ENCODE results near the gene ANKHD1.
A peak's percentile ranks its signal among the peaks of the same experiment; 100 is the strongest.

Gene ANKHD1

DNA sequence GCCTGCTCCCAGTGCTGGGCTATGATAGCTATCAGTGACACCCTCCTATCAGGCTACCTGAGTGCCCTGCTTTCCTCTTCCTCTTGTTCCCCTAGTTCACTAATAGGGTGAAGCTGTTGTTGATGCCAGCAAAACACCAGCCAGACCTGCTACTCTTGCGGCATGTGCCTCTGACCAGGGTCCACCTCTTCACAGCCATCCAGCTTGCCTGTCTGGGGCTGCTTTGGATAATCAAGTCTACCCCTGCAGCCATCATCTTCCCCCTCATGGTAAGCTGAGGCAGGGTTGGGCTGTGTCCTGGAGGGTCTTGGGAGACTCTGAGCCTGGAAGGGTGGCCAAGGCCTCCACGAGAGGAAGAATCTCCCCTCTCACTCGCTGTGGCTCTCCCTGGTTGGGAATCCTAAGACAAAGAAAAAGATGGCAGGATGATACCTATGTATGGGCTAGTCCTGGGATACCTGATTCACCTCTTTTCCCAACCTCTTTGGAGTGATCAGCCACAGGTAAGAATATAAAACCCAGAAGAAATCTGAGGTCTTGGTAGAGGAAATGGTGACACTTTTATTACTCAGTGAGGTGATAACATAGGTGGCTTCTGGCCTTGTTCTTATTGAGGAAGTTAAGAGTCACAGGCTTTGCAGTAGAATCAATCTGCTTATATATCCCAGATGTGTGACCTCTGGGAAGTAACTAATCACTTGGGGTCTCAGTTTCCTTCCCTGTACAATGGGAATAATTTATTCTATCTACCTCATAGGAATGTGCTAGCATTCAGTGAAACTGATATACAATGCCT lies 30.1 kb upstream of the ANKHD1 start:
- no peak for DNase-seq (ENCODE audit: low spot score)

DNA sequence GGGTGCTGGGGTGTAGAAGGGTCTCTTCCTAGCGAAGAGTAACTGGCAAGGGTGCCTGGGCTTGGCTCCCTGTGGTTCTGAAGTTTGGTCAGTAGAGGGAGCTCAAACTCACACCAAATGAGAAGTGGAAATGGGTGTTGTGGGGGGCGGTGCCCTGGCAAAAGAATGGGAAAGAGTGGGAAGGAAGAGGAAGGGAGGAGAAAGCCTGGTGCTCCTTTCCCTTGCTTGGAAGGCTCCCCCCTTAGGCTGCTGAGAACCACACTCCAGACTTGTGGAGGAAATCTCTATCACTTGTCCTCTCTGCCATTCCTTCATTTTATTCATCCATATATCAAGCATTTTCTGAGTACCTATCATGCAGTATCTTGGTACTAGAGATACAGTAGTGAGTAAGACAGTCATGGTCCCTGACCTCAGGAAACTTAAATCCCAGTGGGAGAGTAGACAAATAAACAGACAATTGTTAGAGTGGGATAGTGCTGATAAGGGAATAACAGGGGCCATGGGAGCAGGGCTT lies 28.6 kb upstream of the ANKHD1 start:
- peak; percentile 88 for DNase-seq (ENCODE audit: low spot score)

DNA sequence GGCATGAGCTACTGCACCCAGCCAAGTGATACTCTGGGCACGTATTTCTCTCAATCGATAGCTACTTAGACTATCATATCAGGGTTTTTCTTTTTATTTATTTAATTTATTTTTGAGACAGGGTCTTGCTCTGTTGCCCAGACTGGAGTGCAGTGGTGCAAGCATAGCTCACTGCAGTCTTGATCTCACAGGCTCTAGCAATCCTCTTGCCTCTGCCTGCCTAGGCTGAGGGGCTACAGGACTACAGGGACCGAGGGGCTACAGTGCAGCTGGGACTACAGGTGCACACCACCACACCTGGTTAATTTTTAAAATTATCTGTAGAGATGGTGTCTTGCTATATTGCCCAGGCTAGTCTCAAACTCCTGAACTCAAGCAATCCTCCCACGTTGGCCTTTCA lies 20.3 kb upstream of the ANKHD1 start:
- DNase-seq (ENCODE audit: low spot score): no peak

DNA sequence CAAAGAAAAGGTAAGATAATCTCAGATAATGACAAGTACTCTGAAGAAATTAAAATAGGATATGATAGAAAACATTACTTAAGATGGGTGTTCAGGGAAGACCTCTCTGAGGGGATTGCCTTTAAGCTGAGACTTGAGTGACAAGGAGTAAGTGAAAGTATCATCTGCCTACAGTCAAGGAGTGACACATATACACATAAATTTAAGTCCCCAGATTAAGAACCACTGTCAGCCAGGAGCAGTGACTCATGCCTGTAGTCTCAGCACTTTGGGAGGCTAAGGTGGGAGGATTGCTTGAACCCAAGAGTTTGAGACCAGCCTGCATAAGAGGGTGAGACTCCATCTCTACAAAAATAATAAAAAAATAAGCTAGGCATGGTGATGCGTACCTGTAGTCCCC lies 19.7 kb upstream of the ANKHD1 start:
- no peak for DNase-seq (ENCODE audit: low spot score)

DNA sequence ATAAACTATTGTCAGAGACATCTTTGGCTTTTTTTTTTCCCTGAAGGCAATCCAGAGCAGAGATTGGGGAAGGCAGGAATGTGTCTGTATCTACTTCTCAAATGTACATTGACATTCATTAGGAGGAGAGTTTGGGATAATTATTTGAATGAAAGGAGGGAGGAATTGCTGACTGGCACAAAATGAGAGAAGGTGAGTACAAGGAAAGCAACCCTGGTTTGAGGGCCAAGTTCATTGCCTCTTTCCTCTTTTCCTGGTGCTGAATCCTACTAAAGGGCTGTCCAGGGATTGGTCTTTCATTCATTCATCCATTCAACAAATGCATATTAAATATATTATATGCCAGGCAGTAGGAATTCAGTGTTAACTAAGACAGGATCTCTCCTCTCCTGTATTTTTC lies 18.8 kb upstream of the ANKHD1 start:
- no peak for DNase-seq (ENCODE audit: low spot score)

DNA sequence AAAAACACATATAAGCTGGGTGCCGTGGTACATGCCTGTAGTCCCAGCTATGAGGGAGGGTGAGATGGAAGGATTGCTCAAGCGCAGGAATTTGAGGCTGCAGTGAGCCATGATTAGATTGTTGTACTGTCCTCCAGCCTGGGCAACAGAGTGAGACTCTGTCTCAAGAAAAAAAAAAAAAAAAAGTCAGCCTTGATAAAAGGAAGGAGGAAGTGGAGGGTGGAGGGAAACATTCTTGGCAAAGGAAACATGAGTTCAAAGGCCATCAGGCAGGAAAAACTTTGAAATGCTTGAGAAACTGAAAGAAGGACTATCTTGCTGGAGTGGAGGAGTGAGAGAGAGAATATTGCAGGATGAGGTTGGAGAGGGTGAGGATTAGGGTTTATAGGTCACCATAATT lies 18.3 kb upstream of the ANKHD1 start:
- no peak for DNase-seq (ENCODE audit: low spot score)

DNA sequence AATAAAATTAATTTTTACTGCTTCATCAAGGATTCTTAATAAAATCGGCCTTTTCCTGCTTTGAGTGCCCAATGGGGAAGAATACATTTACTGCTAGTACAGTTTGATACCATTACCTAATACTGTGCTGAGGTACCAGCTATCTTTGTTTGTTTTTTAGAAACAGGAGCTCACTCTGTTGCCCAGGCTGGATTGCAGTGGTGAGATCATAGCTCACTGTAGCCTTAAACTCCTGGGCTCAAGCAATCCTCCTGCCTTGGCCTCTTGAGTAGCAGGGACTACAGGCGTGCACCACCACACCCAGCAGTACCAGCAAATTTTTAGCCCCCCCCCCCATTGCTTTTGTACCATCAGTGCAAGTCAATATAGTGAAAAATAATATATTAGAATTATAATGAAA lies 13.6 kb upstream of the ANKHD1 start:
- no peak for DNase-seq (ENCODE audit: low spot score)

DNA sequence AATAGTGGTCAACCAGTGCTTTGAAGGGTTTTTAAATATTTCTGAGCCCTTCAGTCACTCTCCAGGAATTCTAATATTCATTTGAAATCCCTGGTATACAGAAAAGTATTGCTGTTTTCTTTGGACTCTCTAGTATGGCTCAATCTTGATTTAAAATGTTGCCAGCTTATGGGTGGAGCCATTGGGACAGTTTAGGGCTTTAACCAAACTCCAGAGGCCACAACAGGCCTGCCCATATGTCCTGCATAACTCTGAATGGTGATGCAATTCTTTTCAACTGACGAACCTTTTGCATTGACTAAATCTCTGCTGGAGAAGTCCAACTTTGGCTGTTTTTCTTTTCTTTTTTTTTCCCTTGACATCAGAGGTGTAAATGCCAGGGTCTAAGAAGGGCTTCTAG lies 10.3 kb upstream of the ANKHD1 start:
- peak; percentile 73 for DNase-seq (ENCODE audit: low spot score)

DNA sequence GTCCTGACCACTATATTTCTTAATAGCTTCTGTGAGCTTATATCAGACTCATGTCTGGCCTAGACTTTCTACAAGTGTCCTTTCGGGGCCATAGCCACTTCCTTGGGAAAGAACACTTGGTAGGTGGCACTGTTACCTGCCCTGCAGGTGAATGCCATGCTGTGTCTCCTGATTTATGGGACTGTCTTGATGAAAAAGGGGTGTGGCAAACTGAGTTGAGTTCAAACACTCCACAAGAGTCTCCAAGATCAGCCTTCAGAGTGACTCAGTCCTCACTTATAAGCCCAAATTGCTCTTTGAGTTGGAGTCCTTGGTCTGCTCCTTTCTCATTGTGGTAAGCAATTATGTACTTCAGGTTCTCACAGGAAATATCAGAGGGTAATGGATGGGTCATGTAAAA lies 9.9 kb upstream of the ANKHD1 start:
- DNase-seq (ENCODE audit: low spot score): no peak

DNA sequence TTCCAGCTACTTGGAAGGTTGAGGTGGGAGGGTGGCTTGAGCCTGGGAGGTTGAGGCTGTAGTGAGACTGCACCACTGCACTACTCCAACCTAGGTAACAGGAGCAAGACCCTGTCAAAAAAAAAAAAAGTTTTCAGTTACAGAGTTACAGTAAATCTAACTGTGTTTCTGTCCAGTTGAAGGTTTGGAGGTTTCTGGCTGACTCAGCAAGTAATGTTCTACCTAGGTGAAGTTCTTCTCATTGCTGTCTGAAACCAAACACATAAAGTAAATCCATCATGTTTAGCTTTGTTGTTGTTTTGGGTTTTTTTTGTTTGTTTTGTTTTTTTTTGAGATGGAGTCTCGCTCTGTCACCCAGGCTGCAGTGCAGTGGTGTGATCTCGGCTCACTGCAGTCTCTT lies 7.9 kb upstream of the ANKHD1 start:
- DNase-seq (ENCODE audit: low spot score): no peak

DNA sequence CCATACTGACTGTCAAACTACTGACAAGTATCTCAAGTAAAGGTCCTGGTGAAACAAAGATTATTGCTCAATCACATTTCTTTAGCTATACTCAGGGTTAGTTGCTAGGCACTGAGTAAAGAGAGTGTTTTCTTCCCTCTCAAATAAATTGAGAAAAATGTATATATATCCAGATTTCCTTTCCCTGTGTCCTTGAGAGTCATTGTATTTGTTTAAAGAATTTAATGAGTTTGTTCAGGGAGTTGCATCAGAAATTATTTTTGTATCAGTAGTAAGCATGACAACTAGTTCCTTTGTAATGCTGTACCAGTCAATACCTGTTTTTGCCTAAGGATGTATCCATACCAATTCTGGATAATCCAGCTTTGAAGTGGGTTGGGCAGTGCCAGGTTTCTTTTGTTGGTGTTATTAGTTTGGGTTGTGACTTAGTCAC lies 3.2 kb upstream of the ANKHD1 start:
- no peak for DNase-seq (ENCODE audit: low spot score)

DNA sequence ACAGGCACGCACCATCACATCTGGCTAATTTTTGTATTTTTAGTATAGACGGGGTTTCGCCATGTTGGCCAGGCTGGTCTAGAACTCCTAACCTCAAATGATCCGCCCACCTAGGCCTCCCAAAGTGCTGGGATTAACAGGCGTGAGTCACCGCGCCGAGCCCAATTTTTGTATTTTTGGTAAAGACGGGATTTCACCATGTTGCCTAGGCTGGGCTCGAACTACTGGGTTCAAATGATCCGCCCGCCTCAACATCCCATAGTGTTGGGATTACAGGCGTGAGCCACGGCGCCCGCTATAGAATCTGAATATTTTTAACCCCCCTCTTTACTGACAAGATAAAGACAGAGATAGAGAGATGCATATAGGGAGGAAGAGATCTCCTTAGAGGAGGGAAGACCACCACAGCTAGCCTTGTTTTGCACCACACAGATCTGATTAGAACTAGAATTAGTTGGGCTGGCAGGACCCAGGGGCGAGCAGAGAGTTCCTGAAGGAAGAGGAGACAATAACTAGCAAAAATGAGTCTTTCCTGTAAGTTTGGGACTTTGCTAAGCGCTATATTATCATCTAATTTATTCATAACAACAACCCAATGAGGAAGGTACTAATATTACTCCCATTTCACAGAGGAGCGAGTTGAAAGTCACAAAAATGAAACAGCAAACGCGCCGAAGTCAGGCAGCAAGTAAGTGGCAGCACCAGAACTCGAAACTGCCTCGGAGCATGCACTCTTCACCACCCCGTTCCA lies 1.5 kb upstream of the ANKHD1 start:
- no peak for DNase-seq (ENCODE audit: low spot score)

DNA sequence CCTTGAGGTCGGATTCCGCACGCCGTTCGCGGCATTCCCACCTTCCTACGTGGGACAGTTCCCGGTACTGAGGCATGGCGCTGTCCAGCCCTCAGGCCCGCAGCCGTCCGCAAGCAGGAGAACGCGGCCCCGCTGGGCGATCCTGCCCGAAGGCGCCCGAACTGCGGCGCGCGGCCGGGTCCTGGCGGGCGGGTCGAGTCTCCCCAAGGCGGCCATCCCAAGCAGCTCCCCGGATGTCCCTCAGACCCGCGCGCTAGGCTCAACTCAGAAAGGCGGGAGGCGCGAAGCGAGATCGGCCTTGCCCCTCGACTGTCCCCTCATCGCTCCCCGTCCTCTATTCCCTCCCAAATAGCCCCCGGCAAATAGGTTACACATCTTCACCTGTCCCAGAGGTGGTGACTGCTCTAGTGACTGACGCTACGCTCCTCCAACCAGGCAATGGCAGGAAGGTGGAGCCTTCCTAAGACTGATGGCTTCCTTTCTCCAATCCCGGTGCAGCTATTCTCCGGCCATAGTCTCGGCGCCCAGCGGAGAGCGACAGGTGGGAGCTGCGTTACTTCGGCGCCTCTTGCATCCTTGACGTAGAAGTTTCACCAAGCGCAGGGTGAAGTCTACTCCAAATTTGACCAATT lies 787 bp upstream of the ANKHD1 start:
- DNase-seq (ENCODE audit: low spot score): peak; percentile 88

DNA sequence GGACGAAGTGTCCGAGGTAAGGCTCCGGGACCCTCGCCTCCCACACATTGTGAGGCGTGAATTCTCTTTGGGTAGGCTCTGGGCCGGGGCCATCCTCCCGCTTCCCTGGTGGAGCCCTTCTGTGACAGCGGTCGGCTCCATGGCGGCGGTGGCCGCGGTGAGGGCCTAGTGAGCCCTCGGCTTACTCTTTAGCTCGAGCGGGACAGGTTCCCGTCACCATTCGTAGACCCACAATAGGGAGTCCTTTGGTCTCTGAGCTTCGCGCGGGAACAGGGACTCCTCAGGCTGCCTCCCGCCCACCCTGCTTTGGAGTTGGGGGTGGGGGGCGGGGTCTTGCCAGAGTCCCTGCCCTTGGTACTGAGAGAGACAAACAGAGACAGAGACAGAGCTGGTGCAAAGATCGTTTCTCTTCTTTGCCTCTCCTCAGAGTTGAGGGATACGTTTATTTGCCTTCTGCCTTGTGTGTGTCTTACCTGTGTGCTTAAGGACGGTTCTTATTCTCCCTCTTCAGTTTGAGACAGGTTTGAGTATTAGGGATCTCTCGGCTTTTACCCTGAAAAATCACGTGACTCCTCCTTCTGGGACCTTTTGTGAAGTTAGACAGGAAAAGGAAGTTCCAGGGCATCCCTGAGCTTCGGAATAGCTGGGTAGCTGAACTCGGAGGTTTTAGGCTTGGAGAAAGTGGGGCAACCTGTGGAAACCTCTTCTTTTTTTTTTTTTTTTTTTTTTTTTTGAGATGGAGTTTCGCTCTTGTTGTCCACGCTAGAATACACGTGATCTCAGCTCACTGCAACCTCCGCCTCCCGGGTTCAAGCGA lies 833 bp downstream of the ANKHD1 start:
- peak; percentile 24 for DNase-seq (ENCODE audit: low spot score)

DNA sequence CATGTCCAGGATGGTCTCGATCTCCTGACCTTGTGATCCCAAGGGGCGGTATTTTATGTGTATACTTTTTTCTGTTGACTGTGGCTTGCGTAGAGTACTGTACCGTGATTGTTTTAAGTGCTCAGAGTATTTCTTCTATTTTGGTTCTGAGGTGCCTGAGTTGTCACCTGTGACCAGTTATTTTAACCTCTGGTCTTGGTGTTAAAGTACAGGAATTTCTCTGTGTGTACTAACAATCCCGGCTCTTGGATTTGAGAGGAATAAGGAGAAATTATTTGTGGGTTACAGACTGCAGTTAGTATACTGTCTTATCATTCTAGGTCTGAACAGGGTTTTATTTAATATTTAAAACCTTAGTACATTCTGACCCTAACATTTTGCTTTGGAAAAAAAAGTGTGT lies 2.0 kb downstream of the ANKHD1 start:
- no peak for DNase-seq (ENCODE audit: low spot score)

DNA sequence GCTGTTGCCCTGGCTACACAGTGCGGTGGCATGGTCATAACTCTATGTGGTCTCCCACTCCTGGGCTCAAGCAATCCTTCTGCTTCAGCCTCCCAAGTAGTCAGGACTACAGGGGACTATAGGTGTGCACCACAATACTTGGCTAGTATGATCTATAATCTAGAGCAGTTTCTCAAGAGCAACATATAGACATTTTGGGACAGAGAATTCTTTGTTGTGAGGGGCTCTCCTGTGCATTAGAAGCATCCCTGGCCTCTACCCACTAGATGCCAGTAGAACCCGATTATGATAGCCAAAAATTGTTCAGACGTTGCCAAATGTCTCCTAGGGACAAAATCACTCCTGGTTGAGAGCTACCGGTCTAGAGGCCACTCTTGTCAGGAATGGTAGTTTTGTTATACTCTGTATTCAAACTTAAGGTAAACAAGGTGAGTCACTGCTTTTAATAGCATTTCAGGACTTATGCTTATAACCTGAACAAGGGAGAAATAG lies 7.2 kb downstream of the ANKHD1 start:
- DNase-seq (ENCODE audit: low spot score): no peak

DNA sequence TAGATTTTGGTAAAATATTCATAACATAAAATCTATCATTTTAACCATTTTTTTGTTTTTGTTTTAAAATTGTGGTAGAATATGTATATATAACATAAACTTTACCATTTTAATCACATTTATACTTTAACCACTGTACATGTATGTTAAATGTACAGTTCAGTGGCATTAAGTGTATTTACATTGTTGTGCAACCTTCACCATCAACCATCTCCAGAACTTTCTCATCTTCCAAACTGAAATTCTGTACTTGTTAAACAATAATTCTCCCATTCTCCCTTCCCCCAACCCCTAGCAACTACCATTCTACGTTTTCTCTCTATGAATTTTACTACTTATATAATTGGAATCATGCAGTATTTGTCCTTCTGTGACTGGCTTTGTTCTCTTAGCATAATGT lies 11.6 kb downstream of the ANKHD1 start:
- no peak for DNase-seq (ENCODE audit: low spot score)

DNA sequence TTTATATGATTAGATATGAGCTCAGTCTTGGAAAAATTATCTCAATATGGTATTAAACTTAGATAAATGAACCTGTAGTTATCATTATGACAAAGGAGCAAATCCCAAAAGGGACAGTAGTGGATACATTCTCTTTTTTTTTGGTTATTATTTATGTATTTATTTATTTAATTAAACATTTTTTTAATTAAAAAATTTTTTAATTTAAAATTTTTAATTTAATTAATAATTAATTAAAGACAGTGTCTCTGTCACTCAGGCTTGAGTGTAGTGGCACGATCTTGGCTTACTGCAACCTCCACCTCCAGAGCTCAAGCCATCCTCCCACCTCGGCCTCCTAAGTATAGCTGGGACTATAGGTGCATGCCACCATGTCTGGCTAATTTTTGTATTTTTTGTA lies 15.6 kb downstream of the ANKHD1 start:
- no peak for DNase-seq (ENCODE audit: low spot score)

DNA sequence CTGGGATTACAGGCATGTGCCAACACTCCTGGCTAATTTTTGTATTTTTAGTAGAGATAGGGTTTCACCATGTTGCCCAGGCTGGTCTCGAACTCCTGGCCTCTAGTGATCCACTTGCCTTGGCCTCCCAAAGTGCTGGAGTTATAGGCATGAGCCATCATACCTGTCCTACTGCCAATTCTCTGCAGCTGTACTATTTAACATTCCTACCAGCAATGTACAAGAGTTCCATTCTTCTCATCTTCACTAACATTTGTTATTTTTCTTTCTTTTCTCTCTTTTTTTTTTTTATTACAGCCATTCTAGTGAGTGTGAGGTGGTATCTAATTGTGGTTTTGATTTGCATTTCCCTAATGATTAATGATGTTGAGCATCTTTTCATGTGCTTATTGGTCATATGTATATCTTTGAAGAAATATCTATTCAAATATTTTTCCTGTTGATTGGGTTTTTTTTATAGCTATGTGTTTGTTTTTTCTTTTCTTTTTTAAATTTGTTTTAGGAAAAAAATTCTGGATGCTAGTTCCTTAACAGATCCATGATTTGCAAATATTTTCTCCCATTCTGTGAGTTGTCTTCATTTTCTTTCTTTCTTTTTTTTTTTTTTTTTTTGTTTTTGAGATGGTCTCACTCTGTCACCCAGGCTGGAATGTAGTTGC lies 17.4 kb downstream of the ANKHD1 start:
- DNase-seq (ENCODE audit: low spot score): no peak

DNA sequence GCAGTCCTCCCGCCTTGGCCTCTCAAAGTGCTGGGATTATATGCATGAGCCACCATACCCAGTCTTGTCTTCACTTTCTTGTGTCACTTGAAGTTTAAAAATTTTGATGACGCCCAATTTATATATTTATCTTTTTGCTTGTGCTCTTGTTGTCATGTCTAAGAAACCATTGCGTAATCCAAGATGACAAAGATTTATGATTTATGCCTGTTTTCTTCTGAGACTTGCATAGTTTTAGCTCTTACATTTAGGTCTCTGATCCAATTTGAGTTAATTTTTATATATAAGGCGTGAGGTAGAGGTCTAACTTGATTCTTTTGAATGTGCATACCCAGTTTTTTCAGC lies 18.6 kb downstream of the ANKHD1 start:
- no peak for DNase-seq (ENCODE audit: low spot score)

DNA sequence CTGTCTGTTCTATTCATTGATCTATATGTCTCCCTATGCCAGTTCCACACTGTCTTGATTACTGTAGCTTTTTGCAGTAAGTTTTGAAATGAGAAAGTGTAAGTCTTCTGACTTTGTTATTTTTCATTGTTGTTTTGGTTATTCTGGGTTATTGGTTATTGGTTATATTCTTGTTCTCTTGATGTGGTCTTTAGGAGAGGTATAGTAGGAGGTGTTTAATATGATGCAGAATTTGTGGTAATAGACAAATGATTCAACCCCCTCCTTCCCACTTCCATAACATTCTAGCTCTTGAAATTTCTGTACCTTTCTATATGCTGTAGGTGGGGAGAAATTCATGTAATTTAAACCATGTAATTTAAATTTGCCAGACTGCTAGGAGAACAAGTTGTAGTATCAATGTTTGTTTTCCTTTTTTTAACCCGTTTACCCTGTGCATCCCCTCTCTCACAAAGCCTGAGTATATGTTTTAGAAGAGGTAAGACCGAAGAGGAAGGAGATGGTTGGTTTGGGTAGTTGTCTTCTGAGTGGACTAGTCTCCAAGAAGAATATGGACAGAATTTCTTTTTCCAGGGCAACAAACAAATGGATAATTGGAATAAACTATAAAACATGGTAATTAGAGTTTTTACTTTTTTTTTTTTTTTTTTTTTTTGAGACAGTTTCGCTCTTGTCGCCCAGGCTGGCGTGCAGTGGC lies 19.2 kb downstream of the ANKHD1 start:
- DNase-seq (ENCODE audit: low spot score): no peak

Measured in AG20443 (cell line).